Gastrocnemius medialis (tissue), 4 donors: ENCODE measurements around the gene MEPCE.

ENCODE experiments used
- CTCF ChIP-seq, 5 experiments: fragments of 450-650 bp in 3 of 5; fragments of 200-600 bp in 2 of 5; sonication (generic) in 2 of 5; IDR thresholded peaks in 4 of 5; conservative IDR thresholded peaks in 1 of 5; 1 replicate in 4 of 5; 2 replicates in 1 of 5; pipeline ENCODE4 v1.5.1; 2016 to 2019; ENCODE audit warnings: antibody characterized with exemption in 5 of 5, mild to moderate bottlenecking in 3 of 5, moderate library complexity in 3 of 5
- POLR2A ChIP-seq, 2 donors: fragments of 450-650 bp; IDR thresholded peaks; one replicate each; pipeline ENCODE4 v1.6.1; 2017; ENCODE audit warnings: antibody characterized with exemption in 2 of 2, mild to moderate bottlenecking in 2 of 2, moderate library complexity in 2 of 2

GRCh38 chr7:100398239-100398638, 31.4 kb upstream of the MEPCE start:
- no peak for TF ChIP-seq CTCF (IDR thresholded peaks at IDR 0.05 in 4 of 5, conservative IDR thresholded peaks at IDR 0.05 in 1 of 5)
- TF ChIP-seq POLR2A (IDR thresholded peaks at IDR 0.05), result no peak
